GM19035 (cell line): Measurements from ENCODE around the gene ZNF85.
"Not testable (repeated sequence)": the region's sequence is repeated elsewhere in the genome, so short reads cannot be mapped to it uniquely, and the experiment has no call there.

Experiments
- ATAC-seq: cut with Tn5 transposase; IDR thresholded peaks from one replicate; pipeline ENCODE4 v1.9.1; 2021; ENCODE audit not compliant: unreplicated experiment

ZNF85 gene

DNA sequence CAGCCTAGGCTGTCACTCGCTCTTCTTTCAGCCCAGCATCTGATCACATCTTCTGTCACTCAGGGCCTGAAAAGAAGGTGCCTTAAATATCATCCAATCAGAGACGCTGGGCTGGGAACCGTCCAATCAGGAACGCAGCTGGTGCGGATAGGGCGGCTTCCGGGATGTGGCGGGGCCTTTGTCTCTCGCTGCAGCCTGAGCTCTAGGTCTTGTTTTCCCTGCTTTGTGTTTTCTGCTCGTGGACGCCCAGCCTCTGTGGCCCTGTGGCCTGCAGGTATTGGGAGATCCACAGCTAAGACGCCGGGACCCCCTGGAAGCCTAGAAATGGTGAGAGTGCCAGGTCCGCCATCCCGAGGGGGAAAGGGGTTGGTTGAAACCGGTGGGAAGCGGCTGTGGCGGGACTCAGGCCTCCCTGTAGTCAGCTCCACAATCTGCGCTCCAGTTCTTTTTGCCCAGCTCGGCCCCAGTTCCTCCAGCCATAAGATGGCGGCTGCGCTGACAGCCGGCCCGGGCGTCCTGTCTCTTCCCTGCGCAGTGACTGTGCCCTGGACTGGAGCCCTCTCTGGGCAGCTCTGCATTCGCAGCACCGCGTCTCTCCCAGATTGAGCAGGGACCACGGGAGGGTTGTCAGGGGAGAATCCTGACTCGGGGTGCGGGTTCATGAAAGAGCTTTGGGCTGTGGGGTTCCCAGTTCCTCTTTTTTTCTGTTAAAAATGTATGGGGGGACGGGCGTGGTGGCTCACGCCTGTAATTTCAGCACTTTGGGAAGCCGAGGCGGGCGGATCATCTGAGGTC, at the start of gene ZNF85:
Gene ZNF85 (plus strand): TSS at position 175 of the 795 bp plus-strand sequence. CDS start 150 bp downstream, at position 325.
- ATAC-seq: peak; percentile 97

DNA sequence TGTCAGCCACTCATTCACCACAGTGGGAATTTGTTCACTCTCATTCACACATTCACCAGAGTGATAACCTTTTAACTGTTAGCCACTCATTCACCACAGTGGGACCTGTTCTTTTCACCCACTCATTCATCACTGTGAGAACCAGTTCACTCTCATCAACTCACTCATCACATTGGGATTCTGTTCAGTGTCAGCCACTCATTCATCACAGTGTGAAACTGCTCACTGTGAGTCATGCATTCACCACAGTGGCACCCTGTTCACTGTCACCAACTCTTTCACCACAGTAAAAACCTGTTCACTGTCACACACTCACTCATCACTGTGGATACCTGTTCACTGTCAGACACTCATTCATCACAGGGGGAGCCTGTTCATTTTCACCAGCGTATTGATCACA, 43.5 kb upstream of the ZNF85 start:
- no peak for ATAC-seq

DNA sequence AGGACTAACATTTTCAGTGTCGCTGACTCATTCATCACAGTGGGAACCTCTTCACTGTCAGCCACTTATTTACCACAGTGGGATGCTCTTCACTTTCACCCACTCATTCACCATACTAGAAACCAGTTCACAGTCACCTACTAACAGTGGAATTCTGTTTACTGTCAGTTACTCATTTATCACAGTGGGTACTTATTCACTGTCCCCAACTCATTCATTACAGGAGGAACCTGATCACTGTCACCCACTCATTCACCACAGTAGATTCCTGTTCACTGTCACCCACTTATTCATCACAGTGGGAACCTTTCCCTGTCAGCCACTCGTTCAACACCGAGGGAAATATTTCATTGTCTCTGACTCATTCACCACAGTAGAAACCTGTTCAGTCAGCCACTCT, 10.1 kb upstream of the ZNF85 start:
- ATAC-seq: no peak

DNA sequence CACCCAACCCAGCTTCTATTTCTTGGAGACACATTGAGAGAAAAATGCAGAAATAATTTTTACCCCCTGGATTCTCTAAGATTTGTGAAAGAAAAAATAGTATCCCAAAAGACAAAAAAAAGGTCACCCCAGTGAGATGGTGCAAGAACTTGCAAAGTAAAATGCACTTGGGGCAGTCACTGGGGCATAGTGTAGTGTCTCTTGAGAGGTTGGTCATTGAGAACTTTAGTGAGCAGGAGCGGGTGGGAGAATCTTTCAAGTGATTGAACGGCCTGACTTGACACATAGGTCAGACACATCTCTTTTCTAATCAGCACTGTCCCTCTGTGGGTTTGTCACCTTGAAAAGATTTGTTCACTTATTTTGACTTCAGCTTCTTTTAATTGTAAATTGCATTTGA, 2.4 kb downstream of the ZNF85 start:
- no peak for ATAC-seq

DNA sequence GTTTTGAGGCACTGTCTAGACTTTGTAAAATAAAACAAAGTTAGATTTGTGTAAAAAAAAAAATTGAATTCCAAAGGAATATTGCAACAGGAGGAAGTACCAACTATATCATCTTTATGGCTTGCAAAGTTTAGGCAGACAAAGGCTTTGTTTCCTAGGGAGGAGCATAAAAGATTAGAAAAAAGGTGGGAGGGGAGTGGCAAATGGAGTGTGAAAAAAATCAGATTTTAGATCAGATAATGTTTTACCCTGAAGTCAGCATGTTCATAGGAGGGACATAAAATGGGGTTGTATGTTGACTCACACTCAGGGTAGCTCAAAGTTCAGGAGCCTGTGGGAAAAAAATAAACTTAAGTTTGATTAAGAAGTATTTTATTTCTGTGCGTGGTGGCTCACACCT, 3.7 kb downstream of the ZNF85 start:
- no peak for ATAC-seq

DNA sequence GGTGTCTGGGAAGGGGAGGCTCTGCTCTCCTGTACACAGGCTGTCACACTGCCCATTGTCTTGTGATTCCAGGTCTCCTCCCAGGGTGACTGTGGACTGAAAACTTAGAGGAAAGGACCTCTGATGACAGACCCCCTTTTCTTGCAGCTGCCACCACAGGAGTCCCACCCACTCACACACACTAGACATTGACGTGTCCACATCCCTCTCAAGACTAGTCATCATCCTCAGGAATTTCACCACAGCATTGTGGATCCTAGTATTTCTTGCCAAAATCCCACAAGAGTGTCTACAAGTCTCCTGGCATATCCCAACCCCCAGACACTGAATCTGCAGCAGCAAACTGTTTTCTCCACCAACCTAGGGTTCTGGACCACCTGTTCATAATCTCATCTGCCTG, 5.3 kb downstream of the ZNF85 start:
- ATAC-seq: no peak

DNA sequence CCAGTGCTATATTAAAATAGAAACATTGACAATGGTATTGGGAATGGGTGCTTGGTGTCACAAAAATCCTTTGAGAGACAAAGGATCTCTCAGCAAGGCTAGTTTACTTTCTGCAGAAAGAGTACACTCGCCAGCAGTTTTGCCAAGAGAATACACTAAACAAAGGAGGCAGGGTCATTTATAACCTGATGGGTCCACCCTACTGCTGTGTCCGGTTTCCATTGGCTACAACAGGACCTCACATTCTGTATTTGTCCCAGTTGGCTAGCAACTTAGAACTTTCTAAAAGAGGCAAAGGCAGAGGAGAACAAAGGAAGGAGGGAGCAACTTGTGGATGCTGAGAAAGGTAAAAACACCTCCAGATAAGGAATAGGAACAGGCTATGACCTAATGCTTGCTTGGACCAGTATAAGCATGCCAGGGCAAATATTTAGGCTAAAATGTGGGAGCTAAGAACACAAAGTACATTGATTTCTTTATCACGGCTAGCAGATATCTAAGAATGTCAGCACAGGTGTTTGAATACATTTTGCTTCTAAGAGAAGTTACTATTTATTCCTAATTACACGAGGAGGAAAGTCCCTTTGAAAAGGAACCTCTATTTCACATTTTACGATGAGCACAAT, 13.4 kb downstream of the ZNF85 start:
- ATAC-seq: not testable (repeated sequence)

DNA sequence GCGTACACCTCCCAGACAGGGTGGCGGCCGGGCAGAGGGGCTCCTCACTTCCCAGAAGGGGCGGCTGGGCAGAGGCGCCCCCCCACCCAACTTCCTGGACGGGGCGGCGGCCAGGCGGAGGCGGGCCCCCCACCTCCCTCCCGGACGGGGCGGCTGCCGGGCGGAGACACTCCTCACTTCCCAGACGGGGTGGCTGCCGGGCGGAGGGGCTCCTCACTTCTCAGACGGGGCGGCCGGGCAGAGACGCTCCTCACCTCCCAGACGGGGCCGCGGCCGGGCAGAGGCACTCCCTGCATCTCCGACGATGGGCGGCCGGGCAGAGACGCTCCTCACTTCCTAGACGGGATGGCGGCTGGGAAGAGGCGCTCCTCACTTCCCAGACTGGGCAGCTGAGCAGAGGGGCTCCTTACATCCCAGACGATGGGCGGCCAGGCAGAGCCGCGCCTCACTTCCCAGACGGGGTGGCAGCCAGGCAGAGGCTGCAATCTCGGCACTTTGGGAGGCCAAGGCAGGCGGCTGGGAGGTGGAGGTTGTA, 29.6 kb downstream of the ZNF85 start:
- ATAC-seq: not testable (repeated sequence)

DNA sequence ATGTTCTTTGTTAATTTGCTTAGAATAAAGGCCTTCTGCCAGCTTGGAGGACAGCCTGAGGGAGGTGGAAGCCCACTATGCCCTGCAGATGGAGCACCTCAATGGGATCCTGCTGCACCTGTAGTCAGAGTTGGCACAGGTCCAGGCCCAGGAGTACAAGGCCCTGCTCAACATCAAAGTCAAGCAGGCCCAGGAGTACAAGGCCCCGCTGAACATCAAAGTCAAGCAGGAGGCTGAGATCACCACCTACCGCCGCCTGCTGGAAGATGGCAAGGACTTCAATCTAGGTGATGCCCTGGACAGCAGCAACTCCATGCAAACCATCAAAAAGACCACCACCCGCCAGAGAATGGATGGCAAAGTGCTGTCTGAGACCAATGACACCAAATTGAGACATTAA, 41.7 kb downstream of the ZNF85 start:
- ATAC-seq: no peak

DNA sequence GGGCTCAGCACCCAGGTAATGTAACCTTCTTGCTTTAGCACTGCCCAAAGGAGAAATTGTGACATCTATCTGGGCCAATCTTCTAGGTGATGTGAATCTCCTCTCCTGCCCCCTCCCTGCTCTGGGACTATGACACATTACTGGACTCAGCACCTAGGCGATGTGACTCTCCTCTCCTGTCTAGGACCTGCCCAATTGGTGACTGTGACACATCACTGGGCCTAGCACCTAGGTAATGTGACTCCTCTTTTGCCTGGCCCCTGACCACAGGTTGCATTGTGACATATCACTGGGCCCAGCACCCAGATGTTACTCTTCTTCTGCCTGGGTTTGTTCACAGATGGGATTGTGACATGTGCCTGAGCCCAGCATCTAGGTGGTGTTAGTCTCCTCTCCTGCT, 45.0 kb downstream of the ZNF85 start:
- no peak for ATAC-seq

DNA sequence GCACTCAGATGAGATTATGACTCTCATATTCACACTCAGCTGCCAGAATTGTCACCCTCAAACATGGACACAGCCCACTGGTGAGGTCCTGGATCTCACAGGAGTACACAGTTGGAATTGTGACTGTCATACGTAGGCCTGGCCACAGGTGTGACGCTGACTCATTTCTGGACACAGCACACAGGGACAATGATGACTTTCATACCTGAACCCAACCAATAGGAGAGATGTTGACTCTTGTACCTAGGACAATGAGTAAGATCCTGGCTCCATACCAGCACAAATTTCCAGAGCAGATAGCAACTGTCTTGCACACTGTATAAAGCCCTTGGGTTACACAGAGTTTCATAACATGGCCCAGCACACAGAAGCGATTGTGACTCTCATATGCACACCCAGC, 46.4 kb downstream of the ZNF85 start:
- no peak for ATAC-seq

DNA sequence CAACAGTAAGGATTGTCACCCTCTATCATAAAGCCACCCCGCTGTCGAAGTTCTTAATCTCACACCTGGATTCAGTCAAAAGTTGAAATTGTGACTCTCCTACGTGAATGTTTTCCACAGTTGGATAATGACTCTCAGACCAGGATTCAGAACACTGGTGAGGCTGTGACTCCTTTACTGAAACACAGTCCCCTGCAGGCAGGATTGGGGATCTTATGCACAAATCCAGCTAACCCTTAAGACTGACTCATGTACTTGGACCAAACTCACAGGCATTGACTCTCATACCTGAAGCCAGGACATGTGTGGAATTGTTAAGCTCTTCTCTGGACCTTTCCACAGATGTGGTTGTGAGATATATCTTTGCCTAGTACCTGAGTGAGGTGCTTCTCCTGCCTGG, 46.8 kb downstream of the ZNF85 start:
- ATAC-seq: no peak

DNA sequence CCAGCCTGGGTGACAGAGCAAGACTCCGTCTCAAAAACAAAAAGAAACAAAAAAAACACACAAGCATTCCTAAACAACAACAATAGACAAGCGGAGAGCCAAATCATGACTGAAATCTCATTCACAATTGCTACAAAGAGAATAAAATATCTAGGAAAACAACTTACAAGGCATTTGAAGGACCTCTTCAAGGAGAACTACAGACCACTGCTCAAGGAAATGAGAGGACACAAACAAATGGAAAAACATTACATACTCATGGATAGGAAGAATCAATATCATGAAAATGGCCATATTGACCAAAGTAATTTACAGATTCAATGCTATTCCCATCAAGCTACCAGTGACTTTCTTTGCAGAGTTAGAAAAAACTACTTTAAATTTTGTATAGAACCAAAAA, 69.7 kb downstream of the ZNF85 start:
- not testable (repeated sequence) for ATAC-seq

DNA sequence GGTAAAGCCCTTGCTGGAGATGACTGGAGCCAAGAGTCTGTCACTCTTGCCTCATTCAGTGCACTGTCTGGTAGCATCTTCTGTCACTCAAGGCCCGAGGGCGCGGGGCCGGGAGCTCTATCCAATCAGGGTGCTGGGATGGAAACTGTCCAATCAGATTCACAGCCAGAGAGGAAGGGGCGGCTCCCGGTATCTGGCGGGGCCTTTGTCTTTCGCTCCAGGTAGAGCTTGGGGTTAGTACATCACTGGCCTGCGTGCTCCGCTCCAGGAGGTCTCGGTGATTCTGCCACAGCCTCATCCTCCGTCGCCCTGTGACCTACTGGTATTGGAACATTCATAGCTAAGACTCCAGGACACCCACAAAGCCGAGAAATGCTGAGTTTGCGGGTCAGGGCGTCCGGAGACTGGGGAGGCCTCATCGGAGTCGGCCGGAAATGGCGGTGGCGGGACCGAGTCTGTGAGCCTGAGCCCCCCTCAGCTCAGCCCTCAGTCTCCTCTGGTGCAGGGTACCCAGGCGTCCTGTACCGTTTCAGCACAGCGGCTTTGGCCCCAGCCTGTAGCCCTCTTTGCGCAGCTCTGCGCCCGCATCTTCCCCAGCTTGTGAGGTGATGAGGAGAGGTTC, 76.8 kb downstream of the ZNF85 start:
- peak; percentile 87 for ATAC-seq
